GM18861 (cell line): ENCODE data around the gene KCTD16.

Source experiments
- ATAC-seq: cut with Tn5 transposase; IDR thresholded peaks from one replicate; pipeline ENCODE4 v1.9.1; 2021; ENCODE audit not compliant: unreplicated experiment

Gene KCTD16

DNA sequence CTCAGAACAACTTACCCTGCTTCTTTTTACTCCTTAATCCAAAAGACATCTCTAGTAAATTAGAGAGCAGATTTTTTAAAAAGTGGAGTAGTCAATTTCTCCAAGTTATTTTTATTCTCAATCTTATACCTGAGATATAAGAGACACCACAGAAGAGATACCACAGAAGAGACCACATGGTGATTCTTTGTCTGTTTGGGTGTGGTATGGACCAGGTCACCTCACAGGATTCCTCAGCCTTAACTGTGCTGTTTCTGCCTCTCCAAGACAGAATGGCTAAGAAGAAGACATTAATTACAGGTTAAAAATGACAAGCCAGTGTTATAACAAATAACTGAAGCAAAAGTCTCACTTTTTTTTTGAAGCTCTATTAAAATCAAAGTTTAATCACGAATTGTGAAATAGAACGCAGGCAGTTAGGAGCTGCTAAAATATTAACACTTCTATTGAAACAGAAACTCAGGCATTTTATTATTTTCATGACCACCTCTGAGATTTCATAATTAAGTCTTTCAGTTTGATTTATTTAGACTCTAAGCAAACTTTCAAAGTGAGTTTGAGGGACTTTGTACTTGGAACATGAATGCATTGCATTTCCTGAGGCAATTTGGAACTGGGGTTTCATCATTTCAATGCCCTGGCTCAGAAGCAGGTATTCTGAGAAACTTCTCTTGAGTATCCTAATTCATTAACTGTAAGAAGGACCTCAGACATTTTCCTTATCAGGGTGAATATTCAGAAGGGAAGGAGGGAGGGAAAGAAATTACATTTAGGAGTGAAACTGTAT is 280.7 kb downstream of the KCTD16 start:
- ATAC-seq: no peak

DNA sequence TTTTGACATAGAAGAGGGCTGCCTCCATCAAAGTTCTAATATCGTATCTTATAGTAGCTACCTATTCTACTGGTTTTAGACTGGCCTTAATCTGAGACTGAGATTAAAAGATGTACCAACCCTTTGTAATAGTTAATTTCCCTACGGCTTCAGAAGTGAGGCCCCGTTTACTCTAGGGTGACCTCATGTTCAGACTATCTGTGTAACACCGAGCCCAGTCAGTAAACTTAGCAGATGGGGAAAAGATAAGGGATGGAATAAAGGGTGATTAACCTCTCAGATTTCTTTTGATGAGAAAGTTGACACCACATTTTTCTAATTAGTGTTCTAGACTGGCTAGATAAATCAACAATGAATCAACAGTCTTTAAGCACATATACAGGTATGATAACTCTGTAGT is 283.1 kb downstream of the KCTD16 start:
- ATAC-seq: no peak

DNA sequence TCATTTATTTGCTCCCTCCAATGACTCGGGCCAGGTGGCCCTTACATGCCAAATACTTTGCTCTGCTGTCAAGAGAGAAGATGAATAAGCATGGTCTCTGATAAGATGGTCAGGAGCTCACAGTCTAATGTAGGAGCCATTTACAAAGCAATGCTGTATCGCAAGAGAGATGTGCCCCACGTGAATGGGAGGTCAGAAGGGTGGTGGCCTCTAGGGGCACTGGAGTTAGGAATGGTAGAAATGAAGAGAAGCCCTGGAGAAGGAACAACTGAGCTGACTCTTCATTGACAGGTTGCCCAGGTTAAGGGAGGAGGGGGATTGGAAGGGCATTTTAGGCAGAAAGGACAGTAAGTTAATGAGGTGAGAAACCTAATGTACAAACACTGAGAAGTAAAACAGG is 286.5 kb downstream of the KCTD16 start:
- no peak for ATAC-seq

DNA sequence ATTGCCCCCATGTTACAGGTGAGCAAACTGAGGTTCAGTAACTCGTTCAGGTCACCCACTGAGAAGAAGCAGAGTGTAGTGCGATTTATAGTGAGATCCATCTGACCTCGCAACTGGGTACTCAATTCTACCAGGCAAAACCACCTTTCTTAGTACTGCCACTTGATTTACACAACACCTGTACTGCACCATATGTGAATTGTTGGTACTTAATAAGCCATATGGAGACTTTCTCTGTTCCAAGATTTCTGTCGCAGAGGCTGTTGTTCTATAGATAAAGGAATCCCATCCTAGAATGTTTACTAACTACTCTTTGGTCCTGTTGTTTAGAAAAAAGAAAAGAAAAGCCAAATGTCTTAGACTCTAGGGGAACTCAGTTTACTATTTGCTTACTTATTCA is 287.5 kb downstream of the KCTD16 start:
- ATAC-seq: no peak

DNA sequence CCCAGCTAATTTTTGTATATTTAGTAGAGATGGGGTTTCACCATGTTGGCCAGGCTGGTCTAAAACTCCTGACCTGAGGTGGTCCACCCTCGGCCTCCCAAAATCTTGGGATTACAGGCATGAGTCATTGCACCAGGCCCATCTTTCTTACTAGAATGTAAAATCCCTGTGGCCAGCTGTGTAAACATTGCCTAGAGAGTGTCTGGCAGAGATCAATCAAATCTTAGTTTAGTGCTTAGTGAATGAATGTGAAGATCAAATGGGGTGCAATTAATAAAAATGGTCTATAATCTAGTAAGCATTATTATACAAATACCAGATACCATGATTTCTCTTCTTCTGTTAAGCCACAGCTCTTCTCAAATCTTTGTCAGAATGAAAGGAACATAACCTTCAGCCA is 289.9 kb downstream of the KCTD16 start:
- no peak for ATAC-seq

DNA sequence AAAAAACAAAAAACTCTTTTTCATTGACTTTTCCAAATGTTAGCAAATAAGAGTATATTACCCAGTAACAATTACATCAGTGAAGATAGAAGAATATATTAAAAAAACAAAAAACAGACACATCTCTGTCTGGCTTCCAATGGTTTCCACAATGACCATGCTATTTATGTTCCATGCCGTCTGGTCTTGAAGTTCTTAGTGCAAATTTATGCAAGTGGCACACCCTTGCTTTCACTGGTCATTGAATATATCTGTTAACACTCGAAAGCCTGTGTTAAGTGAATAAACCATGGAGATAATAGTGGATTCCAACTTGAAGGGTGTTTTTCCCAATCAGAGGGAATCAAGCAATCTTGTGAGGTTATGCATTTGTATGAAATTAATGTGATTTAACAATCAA is 291.9 kb downstream of the KCTD16 start:
- no peak for ATAC-seq

DNA sequence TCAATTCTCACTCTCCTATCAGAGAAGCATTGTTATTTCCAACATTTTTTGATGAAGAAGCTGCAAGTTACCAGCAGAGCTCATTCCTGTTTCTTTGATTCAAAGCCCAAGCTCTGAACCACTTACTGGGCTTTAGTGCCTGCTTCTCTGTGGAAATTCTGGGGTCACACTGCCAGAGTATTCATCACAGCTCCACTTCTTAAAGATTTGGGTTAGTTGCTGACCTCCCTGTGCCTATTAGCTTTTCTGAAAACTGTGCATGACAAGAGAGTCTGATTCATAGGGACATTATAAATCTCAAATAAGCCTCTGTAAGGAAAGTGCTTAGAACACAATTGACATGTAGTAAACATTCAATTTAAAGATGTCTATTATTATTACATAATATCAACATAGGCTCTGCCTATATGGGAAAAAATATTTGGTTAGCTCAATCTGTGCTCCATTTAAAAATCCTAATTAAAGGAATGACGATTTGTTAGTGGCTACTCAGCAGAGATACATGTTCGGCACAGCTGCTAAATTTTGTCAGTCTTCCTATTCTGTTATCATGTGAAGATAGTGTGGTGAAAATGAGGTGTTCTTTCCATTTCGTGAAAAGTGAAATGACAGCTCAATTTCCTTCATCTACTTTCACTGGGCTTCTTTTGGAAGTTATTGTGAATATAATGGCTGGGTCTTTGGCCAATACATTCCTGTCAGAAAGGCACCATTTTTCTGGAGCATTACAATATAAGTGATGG is 293.0 kb downstream of the KCTD16 start:
- ATAC-seq: no peak

DNA sequence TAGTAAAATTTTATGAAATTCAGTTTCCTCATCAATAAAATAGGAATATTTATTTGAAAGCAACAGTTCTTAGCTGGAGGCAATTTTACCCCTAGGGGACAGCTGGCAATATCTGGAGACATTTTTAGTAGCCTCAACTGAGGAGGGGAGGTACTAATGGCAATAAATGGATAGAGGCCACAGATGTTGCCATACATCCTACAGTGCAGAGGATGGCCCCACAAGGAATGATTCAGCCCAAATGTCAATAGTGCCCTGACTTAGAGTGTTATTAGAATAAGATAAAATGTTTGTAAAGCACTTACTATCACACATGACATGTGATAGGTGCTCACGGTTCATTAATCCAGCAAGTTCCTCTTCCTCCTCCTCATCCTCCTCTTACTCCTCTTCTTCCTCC is 293.6 kb downstream of the KCTD16 start:
- ATAC-seq: no peak

DNA sequence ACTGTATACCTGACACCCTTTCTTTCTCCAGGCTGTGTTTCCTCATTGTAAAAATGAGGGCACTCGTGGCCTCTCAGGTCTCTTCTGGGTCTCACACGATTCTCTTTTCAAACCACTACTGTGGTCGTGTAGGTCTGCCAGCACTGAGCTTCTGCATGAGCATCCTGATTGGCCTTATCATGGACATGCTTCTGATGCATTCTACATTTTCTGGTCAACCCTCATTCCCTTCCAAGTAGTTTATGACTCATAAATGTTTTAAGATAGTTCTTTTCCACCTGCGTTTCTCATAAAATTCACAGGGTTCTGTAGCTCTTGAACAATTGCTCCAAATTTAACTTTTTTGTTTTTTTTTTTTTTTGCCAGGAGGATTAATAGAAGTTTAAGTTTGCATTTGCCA is 294.8 kb downstream of the KCTD16 start:
- no peak for ATAC-seq

DNA sequence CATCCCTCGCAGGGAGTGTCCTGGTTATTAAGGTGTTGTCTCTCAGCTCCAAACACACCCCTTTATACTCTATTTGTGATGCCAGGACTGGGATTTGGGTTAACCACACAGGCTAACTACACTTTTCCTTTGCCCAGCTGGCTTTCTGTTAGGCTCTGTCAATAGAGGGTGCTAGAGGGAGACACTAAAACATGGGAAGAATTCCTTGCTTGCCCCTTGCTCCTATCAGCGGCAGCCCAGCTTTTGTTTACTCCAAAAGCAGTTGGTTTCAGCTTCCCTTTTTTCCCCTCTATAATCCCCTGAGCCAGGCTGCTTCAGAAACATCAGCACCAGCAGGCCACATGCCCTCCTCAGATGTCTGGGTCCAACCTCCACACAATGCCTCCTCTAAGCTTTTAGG is 297.1 kb downstream of the KCTD16 start:
- no peak for ATAC-seq

DNA sequence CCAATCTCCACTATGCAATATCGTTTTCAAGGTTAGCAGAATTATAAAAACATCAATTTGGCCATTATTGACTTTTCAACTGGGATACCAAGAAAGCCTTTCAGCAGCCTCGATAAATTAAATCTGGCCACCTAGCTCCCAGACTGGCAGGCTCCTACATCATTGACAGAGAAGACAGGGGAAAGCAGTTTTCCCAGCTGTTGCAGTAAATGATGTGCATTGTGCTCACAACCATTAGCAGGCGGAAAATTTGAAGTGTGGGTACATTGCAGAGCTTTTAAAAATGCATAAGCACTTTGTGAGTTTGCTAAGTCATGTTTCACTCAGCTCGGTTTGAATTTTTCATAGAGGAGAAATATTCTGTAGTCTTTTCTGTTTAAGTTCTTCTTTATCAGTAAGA is 297.9 kb downstream of the KCTD16 start:
- ATAC-seq: no peak

DNA sequence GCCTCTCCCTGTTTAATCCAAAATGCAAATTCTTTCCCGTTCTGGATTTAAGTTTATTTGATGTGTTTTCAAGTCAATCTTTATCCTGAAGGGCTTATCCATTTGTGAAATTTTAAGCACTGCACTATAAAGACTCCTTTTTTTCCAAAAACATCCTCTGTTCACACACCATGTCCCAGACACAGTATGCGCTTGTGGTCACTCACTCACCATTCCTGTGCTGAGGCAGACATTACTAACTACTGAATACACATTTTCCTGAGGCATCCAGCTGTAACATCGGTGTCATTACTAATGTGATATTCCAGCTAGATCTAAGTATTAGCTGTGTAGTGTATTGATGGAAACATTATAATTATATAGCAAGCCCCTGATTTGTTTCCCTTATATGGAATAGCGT is 298.4 kb downstream of the KCTD16 start:
- ATAC-seq: no peak

DNA sequence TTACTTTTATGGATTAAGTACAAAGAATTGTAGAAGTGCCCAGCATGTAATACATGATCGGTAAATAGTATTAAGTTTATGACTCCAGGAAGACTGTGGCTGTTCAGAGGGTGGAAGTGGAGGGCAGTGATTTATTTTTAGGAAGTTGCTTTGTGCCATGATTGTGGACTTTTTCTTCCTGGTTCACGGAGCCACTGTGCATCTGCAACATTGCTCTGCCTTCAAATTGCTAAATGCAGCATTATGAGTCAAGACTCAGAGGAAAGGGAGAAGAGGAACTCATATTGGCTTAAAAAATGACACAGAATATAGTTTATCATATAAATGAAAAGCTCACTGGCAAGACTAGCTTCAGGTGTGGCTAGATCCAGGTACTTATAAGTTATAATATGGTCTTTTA is 301.5 kb downstream of the KCTD16 start:
- no peak for ATAC-seq

DNA sequence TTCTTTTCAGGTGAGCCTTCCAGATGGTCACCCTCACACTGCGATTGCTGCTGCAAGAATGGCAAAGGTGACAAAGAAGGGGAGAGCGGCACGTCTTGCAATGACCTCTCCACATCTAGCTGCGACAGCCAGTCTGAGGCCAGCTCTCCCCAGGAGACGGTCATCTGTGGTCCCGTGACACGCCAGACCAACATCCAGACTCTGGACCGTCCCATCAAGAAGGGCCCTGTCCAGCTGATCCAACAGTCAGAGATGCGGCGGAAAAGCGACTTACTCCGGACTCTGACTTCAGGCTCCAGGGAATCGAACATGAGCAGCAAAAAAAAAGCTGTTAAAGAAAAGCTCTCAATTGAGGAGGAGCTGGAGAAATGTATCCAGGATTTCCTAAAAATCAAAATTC is 303.0 kb downstream of the KCTD16 start:
- ATAC-seq: no peak

DNA sequence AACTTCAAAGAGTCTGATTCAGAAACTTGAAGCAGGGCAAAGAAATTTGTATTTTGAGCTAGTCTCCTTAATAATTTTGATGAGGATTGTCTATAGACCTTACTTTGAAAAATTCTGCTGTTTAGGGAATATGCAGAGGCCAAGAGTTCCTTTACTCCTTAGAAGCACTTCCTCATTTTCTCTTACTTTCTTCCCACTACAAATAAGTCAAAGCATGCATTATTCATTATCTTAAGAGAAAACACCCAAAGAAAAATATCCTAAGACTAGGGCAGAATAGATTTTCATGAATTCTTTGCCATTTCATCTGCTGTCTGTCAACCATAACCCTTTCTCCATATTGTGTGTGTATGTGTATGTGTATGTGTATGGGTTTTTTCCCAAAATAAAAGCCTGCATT is 307.9 kb downstream of the KCTD16 start:
- no peak for ATAC-seq

DNA sequence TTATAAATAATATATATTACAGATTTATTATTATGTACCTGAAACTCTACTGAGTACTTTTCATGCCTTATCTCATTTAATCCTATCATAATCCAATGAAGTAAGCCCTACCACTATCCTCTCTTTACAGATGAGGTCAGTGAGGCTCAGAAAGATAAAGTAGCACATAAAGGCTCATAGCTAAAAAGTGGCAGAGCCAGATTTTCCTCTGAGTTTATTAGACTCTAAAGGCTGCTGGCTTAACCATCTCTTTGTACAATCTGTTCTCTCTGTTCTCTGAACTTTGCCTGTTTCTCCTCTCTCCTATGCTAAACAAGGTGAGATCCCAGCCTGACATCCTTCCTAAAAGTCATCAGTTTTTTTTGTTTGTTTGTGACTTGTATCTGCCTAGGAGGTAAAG is 311.2 kb downstream of the KCTD16 start:
- no peak for ATAC-seq

DNA sequence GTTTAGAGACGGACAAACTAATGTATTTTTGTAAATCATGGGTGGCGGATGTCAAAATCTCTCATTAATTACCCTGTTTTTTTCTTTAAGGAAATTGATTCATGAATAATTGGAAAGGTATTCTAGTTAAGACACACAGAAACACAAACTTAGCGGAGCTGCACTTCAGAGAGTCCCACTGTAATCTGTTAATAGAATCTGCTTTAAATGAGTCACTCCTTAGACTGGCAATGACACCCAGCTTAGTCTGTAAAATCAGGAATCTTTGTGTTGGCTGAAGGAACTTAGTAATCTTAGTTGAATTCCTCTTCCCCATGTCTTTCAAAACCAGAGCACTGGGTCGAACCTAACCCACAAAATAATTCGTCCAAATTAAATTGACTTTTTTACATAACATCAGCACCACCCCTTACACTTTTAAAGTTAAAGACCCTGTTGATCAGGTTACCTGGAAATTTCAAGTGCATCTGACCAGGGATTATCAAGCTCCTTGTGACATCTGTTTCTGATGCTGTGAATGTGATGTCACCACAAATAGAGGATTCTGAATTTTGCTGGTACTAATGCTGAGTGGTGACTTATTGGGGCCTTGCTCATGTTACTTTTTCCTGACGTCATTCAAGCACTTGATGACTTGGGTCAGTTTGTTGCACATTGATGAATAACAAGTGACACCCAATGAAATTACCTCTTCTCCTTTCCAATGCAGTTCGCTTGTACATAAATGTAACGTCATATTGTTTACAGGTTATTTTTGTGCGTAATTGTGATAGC is 313.6 kb downstream of the KCTD16 start:
- ATAC-seq: no peak

DNA sequence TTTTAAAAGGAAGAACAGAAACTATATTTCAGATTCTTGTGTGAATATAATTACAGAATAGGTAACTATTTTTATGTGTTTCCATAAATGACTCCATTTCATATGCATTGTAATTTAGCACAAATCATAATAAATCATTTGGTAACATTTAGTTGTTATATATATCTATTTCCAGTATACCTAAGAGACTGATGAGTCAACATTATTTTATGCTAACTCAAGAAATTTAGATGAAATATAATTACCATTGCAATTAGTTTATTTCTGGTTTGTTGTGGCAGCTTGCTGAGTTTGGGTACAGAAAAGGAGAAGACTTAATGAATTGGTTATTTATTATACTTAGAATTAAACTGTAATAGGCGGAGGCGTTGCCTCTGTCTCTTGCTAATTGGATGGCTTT is 314.9 kb downstream of the KCTD16 start:
- ATAC-seq: no peak

DNA sequence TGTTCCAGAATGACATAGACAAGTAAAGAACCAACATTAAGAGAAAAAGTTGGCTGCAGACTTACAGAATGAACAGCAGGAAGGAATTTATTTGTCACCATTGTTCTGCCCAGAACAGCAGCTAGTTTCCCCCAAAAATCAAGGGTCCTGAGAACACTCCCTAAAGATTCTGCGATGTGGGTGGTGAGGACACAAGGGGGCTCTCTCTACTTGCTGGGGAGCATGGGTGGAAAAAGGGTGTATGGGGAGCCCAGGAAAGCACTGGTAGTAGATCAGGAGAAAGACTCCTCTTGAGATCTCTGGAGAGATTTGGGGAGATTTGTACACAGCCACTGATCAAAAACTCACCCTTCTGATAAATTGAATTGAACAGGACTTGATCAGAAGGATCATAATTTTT is 316.5 kb downstream of the KCTD16 start:
- ATAC-seq: no peak

DNA sequence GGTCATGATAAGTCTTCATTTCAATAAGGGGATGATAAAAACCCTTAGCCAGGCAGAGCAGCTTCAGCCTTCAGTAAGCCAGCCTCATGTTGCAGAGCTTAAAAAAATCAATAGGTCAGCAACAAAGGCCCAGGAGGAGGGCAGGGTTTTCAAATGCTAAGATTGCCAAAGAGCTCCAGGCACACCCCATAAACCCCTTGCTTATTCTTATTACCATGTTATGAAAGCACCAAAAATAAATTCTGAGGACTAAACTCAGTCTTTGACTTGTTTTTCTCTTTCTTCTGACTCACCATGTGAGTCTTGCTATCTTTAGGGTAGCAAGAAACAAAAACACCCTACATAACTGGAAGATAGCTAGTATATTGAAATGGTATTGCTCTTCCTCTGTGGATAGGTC is 317.1 kb downstream of the KCTD16 start:
- no peak for ATAC-seq

DNA sequence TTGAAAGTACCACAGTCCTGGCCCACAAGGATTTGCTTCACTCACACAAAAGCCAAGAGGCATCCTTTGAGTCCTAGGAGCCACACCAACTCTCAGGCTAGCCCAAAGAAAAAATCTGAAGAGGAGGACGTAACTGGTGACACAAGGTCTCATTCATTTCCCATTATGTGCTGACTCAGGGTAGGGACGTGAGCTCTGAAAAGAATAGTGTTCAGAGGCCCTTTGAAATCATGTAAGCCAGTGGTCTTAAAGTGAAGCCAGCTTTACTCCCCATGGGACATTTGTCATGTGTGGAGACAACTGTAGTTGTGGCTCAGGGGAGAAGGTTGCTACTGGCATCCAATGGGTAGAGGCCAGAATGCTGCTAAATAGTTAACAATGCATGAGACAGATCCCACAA is 332.4 kb downstream of the KCTD16 start:
- no peak for ATAC-seq
